OCI-LY1 (cell line): ENCODE data around the gene TNS4.

Source experiments
- CTCF ChIP-seq: fragments of 200-600 bp; sonication (generic), shearing (Covaris generic); IDR thresholded peaks from 2 replicates; pipeline ENCODE4 v1.5.1; 2017; ENCODE audit warnings: mild to moderate bottlenecking, antibody characterized with exemption, low read length, moderate library complexity, mixed read lengths
- EZH2 ChIP-seq: fragments of 200-600 bp; sonication (generic), shearing (Covaris generic); IDR thresholded peaks from 2 replicates; pipeline ENCODE4 v1.8.0; 2017; ENCODE audit warnings: borderline replicate concordance, mixed run types, mild to moderate bottlenecking, antibody characterized with exemption, low read length, moderate library complexity, mixed read lengths

GRCh38 chr17:40457369-40457768, 44.1 kb downstream of the TNS4 start:
- TF ChIP-seq CTCF (no peak), EZH2 (no peak)
